PC-3 (cell line): ENCODE measurements around the gene SCCPDH.

Source experiments
- EZH2 ChIP-seq: fragments of 300-600 bp; sonication (generic); IDR thresholded peaks from one replicate; pipeline ENCODE4 v1.6.1; 2017; ENCODE audit warnings: antibody characterized with exemption, mild to moderate bottlenecking, low read length; ENCODE audit not compliant: unreplicated experiment
- TF ChIP-seq, protein P1 (sequence below): fragments of 300-600 bp; sonication (generic); conservative IDR thresholded peaks from 2 replicates; pipeline ENCODE4 v1.5.1; 2017; ENCODE audit warnings: antibody characterized with exemption, low read depth, mild to moderate bottlenecking, low read length

DNA sequence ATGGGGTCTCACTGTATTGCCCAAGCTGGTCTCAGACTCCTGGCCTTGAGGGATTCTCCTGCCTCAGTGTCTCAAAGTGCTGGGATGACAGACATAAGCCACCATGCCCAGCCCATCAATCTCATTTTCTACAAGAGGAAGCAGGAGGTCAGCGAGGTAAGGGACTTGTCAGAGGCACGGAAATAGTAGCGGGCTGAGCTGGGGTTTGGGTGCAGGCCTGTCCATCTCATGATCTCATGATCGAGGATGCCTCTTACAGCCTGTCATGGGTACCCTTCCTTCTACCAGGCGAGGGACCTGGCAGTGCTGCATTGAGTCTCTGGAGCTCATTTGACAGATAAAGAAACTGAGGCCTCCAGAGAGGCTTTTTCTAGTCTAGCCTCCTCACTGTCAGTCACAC, 28.5 kb upstream of the SCCPDH start:
- TF ChIP-seq, protein P1, sequence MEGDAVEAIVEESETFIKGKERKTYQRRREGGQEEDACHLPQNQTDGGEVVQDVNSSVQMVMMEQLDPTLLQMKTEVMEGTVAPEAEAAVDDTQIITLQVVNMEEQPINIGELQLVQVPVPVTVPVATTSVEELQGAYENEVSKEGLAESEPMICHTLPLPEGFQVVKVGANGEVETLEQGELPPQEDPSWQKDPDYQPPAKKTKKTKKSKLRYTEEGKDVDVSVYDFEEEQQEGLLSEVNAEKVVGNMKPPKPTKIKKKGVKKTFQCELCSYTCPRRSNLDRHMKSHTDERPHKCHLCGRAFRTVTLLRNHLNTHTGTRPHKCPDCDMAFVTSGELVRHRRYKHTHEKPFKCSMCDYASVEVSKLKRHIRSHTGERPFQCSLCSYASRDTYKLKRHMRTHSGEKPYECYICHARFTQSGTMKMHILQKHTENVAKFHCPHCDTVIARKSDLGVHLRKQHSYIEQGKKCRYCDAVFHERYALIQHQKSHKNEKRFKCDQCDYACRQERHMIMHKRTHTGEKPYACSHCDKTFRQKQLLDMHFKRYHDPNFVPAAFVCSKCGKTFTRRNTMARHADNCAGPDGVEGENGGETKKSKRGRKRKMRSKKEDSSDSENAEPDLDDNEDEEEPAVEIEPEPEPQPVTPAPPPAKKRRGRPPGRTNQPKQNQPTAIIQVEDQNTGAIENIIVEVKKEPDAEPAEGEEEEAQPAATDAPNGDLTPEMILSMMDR = no peak
- TF ChIP-seq EZH2 = no peak
